HG03175 (cell line): ENCODE measurements around the gene LYL1.

Experiments
- ATAC-seq: cut with Tn5 transposase; IDR thresholded peaks from one replicate; pipeline ENCODE4 v1.9.1; 2021; ENCODE audit warnings: mild to moderate bottlenecking, moderate library complexity; ENCODE audit not compliant: unreplicated experiment

Gene LYL1

DNA sequence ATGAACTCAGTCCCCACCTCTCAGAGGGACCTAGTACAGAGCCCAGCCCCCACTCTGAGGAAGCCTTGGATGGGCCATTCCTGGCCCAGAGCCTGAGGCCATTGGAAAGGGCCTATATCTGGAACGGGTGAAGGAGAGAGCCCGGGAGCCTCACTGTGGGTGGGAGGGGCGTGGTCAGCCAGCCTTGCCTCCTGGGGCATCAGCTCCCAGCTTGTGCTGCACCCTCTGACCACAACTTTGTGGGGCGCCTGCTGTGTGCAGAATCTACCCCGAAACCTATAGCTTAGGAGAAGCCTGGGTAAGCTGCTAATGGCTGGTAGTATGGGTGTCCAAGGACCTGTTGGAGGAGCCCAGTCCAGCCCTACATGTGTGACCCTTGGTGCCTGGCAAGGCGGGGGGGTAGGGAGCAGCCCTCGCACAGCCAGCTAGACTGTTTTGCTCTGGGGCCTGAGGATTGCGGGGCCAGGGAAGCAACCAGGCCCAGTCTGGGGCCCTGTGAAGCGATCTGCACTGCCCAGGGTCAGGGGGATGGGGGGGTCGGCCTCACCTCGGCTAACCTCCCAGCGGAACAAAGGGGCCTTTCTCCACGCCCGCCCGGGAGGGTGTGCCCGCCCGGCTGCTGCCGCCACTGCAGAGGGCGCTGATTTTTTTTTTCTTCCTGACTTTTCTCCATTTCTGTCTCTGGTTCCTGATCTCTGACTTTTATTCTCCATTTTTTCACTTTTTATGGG, 42.3 kb downstream of the LYL1 start:
- no peak for ATAC-seq

DNA sequence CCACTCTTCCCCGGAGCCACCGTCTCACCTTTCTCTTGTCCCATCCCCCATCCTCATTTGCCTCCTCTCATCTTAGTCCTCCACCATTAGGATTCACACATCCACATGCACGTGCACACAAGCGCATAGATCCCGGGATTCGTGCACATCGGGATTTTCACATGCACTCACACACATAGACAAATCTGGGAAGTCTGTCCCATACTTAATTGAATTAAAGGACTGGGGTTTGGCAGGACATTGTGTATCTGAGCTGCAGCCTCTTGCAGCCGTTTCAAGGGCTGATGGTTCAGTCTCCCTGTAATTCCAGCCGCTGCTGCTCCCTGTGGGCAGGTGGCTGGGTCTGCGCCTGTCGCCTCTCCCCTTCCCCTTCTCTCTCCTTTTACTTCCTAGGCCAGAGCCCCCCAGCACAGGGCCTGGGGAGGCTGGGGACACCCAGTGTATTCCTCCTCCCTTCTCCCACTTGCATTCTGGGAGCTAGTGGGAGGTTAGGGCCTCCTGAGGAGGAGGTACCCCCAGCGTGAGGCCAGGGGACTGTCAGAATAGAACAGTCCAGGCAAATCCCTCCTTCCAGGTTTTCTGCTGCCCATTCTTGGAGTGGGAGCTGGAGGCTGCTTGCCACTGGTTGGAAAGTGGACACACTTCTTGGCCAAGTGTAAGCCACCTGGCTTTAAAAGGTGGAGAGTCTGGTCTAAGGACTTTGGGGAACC, 43.6 kb downstream of the LYL1 start:
- ATAC-seq = no peak

DNA sequence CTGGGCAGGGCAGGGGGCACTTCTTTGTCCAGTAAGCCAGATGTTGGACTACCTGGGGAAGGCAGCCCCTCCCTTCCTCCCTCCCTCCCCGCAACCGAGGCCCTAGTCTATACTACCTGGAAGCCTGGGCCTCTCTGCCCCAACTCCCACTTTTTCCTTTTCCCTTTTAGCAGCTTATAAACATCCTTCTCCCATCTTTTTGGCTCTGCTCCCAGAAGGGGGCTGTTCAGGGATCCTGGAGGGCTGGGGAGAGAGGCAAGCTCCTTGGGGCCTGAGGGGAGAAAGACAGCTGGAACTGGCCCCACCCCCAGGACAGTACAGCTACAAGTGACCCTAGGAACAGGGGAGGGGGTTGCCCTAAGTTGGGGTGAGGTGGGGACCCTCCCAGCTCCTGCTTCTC, 44.9 kb downstream of the LYL1 start:
- no peak for ATAC-seq

DNA sequence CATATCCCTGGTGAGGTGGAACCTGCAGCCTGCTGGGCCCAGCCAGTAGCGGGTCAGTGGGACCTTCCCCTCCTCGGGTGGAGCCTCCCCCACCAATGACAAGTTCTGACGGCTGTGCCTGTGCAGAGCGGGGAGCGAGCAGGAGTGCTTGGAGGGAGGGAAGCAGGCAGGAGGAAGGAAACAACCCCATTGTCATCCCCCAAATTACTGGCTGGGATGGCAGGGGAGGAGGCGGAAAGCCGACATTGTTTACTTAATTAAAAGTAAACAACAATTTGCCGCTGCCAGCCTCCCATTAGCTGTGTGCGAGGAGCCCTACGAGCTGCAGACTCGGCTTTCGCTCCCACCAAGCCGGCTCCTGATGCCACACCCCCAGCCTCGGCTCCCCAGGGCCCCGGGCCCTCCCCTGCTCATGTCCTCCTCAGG, 45.5 kb downstream of the LYL1 start:
- no peak for ATAC-seq

GRCh38 chr19:13056052-13056660, 46.5 kb downstream of the LYL1 start:
- no peak for ATAC-seq

DNA sequence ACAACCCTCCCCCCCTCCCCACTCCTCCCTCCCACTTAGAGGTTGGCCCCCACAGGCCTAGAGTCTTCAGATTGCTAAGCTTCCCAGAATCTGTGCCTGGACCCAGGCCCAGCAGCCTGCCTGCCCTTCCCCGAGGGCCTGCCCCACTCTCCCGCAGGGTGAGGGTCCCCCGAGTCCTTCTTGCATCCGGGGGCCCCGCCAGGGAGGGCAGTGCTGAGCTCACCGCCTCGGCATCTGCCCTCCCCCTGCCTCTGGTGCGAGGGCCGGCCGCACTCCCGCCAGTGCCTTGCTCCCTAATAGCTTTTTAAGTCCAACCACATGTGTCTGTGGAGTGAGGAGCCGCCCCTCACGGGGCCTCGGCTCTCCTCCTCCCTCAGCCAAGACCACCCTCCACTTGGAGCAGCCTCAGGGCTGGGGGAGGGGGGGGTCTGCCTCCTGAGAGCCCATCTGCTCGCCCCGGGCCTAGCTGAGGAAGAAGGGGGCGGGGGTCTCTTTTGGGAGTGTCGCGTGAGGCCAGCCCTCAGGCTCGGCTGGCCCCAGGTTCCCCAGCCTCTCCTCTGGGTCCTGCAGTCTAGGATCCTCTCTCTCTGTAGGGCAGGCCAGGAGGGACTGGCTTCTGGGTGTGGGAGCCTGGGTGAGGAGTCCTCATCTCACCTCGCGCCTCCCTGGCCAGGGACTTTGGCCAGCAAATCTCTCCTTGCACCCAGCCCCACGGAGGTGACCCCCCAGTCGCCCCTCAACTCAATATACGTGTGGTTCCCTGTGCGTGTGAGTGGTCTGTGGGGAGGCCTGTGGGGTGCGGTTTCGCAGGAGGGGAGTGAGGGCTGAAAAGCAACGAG, 47.2 kb downstream of the LYL1 start:
- ATAC-seq = no peak

DNA sequence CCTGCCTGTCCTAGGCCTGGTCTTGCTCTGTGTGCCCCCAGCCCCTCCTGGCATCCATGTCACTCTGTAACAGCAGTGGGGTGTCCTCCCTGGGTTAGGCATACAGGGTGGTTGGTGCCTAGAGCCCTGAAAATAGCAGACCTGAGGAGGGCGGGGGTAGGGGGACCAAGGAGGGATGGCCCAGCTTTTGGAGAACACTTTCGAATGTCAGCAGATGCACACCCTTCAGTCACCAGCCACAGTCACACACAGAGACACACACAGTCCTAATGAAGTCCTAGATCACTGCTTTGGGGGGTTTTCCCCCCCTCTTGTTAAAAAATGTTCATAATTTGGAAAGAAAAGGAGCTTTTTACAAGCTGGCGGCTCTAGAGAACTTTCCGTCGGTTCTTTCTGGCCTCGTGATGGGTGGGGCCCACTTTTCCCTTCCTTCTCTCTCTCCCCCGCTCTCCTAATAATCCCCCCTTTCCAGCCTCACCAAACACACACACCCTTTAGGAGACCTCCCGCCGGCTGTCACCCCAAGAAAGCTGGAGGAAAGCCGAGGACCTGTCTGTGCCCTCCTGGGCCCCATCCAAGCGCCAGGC, 47.9 kb downstream of the LYL1 start:
- no peak for ATAC-seq

- ATAC-seq = no peak
Observed at GRCh38 chr19:13053761-13054625, 48.7 kb downstream of the LYL1 start.

GRCh38 chr19:13053238-13053637, 49.4 kb downstream of the LYL1 start:
- no peak for ATAC-seq

- ATAC-seq = no peak
Observed at GRCh38 chr19:13052447-13053175, 50.0 kb downstream of the LYL1 start.

DNA sequence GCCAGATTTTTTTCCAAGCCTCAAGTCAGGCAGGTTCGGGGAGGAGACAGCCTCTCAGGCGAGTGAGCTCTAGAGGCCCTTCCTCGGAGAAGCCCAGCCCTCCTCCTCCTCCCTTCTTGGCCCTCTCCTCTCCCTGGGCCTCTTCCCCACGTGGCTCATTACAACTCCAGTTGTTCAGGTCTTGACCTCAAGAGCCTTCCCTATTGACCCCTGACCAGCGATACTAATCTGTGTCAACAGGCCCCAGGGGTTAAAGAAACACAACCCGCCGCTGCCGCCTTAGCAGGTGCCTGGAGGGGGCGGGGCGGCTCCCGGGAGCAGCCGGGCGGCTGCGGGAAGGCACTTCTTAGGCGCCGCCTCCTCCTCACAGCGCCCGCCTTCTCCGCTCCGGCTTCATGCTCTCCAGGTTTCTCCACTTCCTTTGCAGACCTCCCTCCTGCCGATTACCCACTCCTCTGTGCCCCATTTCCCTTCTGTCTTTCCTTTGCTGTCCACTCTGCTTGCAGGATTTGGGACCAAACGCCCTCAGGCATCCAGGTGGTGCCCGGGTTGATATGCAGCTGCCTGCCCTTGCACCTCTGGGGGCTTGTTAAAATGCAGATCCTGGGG, 51.0 kb downstream of the LYL1 start:
- no peak for ATAC-seq

DNA sequence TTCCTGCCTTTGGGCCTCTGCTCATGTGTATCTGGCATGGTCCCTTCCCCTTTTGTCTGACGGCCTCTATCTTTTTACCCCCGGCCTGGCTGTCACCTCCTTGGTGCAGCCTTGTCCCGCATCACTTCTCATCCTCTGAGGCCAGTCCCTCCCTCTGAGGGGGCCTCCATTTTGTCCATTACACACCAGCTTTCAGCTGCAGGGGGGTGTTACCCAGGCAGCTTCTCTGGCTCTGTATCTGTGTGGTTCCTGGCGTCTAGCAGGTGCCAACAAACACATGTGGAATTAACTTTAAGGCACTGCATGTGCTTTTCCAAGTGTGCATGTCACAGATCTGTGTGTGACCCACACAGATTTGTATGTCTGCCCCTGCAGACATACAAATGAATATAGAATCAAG, 52.4 kb downstream of the LYL1 start:
- ATAC-seq = no peak
